Activated CD4-positive, alpha-beta memory T cell treated with anti-CD3 and anti-CD28 coated beads for 36 hours (primary cell): ENCODE results near the gene DCST1. TPM values are rescaled to one million over a fixed set of nuclear protein-coding genes. Genes with fewer than 3 reads are reported as not detected.

Source experiments
- CTCF ChIA-PET: fragments of 350-600 bp; sonication (Branson Sonifier 250); formaldehyde crosslinking; loops from one replicate; lab custom pipeline; 2021; ENCODE audit warnings: antibody characterized with exemption, inconsistent platforms; lab: Charles Lee
- POLR2A ChIA-PET: fragments of 350-600 bp; sonication (Branson Sonifier 250); formaldehyde crosslinking; loops from one replicate; lab custom pipeline; 2021; ENCODE audit warnings: antibody characterized with exemption; lab: Charles Lee
- DNase-seq: peaks from one replicate; pipeline ENCODE4 v3.0.0-alpha.2; 2020
- H3K27ac Mint-ChIP-seq: one replicate; pipeline ENCODE4 v1.8.0; 2021; ENCODE audit warnings: mixed read lengths
- H3K27me3 Mint-ChIP-seq: one replicate; pipeline ENCODE4 v1.8.0; 2021; ENCODE audit warnings: mixed read lengths
- H3K36me3 Mint-ChIP-seq: one replicate; pipeline ENCODE4 v1.8.0; 2021; ENCODE audit warnings: mixed read lengths
- H3K4me1 Mint-ChIP-seq: one replicate; pipeline ENCODE4 v1.8.0; 2021; ENCODE audit warnings: low read depth, mixed read lengths
- H3K4me3 Mint-ChIP-seq: one replicate; pipeline ENCODE4 v1.8.0; 2021; ENCODE audit warnings: mild to moderate bottlenecking, mixed read lengths
- H3K9me3 Mint-ChIP-seq: one replicate; pipeline ENCODE4 v1.8.0; 2021; ENCODE audit warnings: mixed read lengths
- intact Hi-C: fragments of 100-400 bp; cut with micrococcal nuclease; formaldehyde crosslinking; loops from one replicate; pipeline ENCODE4 v1.15.1; 2023
- total RNA-seq, 2 experiments: library from RNA; stranded (reverse); gene quantifications; one replicate each; pipeline ENCODE4 v1.2.3, GENCODE V29; 2021

Gene DCST1
- total RNA-seq, 2 experiments from 2014 or later = 0.14 TPM; not detected in 1

DNA sequence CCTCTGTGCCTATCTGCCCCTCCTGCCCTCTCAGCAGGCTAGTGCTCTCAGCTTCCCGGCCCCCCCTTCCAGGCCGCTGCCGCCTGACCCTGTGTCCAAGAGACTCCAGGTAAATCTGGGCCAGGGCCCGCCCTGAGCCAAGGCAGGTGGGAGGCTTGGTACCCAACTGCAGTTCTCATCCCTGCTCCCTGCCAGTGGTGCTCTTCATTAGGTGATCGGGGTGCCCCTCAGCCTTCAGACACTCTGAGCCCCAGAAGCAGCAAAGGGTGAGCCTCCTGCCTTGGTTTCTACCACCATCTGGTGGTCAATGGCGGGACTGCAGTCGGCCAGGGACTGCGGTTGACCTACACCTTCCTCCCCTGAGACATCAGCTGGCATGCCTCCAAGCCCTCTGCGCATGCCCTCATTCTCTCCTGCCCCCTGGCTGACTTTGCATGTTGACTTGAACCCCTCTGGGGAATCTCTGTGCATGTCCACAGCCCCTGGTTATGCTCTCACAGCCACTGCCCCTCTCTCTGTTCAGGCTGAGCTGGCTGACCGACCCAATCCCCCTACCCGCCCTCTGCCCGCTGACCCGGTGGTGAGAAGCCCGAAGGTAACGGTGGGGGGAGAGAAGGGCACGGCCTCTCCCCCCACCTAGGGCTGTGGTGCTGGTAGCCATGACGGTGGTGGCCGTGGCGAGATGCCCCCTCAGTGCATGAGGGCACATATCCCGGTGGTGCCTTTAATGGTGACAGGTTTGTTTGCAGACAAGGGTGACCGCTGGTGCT lies 27.9 kb downstream of the DCST1 start:
- CTCF ChIA-PET = interaction anchor here (0.5 to 15.8 kb wide), 39 partner anchors 9 to 502 kb away, joined by 3 to 245 read pairs (median 4); partner anchors contain the start of genes ADAM15, FLAD1, KRTCAP2 and PBXIP1
- Mint-ChIP-seq H3K4me3 (no peak overlapping the region), H3K27ac (peak overlapping the region; percentile 34)

DNA sequence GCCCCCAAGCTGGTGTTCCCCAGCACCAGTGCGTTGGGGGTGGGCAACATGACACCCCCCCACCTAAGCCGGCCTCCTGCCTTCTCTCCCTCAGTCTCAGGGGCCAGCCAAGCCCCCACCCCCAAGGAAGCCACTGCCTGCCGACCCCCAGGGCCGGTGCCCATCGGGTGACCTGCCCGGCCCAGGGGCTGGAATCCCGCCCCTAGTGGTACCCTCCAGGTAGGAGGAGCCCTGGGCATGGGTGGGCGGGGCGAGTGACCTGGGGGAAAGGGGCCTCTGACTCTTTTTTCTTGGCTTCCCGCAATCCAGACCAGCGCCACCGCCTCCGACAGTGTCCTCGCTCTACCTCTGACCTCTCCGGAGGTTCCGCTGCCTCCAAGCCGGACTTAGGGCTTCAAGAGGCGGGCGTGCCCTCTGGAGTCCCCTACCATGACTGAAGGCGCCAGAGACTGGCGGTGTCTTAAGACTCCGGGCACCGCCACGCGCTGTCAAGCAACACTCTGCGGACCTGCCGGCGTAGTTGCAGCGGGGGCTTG lies 28.6 kb downstream of the DCST1 start:
- H3K27me3 Mint-ChIP-seq = no peaks in the 10 kb centered on the region
- ChIA-PET POLR2A (interaction anchor here (1.3 to 2.3 kb wide), 3 partner anchors 11 to 23 kb away, joined by 3 to 21 read pairs (median 5); partner anchors contain the start of gene ADAM15), CTCF (interaction anchor here (0.5 to 15.8 kb wide), 43 partner anchors 9 to 502 kb away, joined by 3 to 245 read pairs (median 4); partner anchors contain the start of genes ADAM15, FLAD1, KRTCAP2 and PBXIP1)
- no peak overlapping the region for H3K27ac Mint-ChIP-seq
- peaks cover 12% of the 10 kb centered on the region for H3K36me3 Mint-ChIP-seq
- H3K4me1 Mint-ChIP-seq = peaks cover 29% of the 10 kb centered on the region
- no peak overlapping the region for H3K4me3 Mint-ChIP-seq
- no peak for DNase-seq
- intact Hi-C loops = loop anchor here (5.0 kb wide), 3 partner anchors 80 to 395 kb away; partner anchors contain the start of genes FLAD1 and PMVK
- no peaks in the 10 kb centered on the region for H3K9me3 Mint-ChIP-seq

More for the DNA sequence above, 27.9 kb downstream of the DCST1 start:
- DNase-seq = peak; percentile 96
- H3K27me3 Mint-ChIP-seq = no peaks in the 10 kb centered on the region
- peaks cover 12% of the 10 kb centered on the region for H3K36me3 Mint-ChIP-seq
- intact Hi-C loops = loop anchor here (1.0 to 5.0 kb wide), 5 partner anchors 9 to 394 kb away; partner anchors contain the start of genes FLAD1 and PMVK
- no peaks in the 10 kb centered on the region for H3K9me3 Mint-ChIP-seq
- peaks cover 29% of the 10 kb centered on the region for H3K4me1 Mint-ChIP-seq
- POLR2A ChIA-PET = interaction anchor here (1.3 to 1.4 kb wide), 2 partner anchors 11 to 14 kb away, joined by 3 to 5 read pairs; partner anchors contain the start of gene ADAM15

DNA sequence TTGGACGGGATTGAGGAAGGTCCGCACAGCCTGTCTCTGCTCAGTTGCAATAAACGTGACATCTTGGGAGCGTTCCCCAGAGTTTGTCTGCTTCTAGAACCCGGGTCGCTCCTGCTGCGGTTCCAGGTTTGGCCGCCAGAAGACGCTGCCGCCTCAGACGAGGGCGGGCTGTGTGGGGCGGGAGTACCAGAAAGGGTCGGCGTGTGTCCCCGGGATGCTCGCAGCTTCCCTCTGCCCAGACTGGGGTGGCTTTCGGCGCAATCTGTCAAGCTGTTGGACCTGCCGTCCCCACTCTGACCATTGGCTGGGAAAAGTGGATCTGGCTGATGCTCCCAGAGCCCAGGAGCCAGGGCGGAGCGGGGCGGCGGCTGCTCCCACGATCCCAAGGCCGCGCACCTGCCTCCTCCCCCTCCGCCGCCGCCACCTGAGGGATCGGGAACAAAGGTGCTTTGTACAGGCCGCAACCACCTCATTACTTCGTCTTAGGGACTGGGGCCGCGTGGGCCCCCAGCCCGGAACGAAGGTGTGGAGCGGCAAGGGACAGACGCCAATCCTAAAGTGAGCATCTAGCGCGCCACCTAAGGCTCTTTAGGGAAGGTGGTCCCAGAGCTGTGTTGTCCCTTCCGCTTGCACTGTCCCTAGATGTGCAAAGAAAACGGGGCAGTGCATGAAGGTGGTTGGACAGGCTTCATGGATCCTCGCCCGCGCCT lies 29.2 kb downstream of the DCST1 start:
- DNase-seq = peak; percentile 89
- CTCF ChIA-PET = interaction anchor here (0.7 to 15.8 kb wide), 9 partner anchors 13 to 183 kb away, joined by 3 to 245 read pairs (median 6); partner anchors contain the start of genes ADAM15, KRTCAP2 and PMVK
- peak overlapping the region; percentile 74 for H3K4me3 Mint-ChIP-seq
- H3K4me1 Mint-ChIP-seq = peaks cover 29% of the 10 kb centered on the region
- intact Hi-C loops = loop anchor here (1.0 to 5.0 kb wide), 5 partner anchors 21 to 396 kb away; partner anchors contain the start of genes FLAD1 and PMVK
- H3K27me3 Mint-ChIP-seq = no peaks in the 10 kb centered on the region
- peaks cover 12% of the 10 kb centered on the region for H3K36me3 Mint-ChIP-seq
- H3K27ac Mint-ChIP-seq = no peak overlapping the region
- POLR2A ChIA-PET = interaction anchor here (1.3 to 2.3 kb wide), 3 partner anchors 13 to 126 kb away, joined by 3 to 21 read pairs (median 4); partner anchors contain the start of gene PMVK
- H3K9me3 Mint-ChIP-seq = no peaks in the 10 kb centered on the region

DNA sequence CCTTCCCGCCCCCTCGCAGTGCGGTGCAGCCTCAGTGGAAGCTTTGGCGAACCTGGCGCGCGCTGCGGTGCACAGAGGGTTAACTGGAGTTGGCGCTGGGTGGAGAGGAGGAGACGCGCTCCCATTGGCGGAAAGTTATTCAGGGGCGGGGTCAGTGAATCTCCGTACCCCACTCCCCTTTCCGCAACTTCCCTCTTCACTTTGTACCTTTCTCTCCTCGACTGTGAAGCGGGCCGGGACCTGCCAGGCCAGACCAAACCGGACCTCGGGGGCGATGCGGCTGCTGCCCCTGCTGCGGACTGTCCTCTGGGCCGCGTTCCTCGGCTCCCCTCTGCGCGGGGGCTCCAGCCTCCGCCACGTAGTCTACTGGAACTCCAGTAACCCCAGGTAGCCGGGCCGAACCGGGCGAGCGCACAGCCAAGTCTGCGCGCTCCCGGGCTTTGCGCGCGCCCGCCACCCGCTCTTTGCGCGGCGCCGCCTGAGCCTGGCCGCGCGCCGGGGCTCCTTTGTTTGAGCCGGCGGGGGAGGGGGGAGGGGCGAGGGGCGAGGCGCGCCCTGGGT lies 30.0 kb downstream of the DCST1 start, which contains the start of gene EFNA4:
Gene EFNA4 (plus strand): TSS at position 191 of the 561 bp plus-strand sequence. CDS start 84 bp downstream, at position 275.
- peak within 1 kb of the TSS; percentile 80 for H3K4me3 Mint-ChIP-seq
- CTCF ChIA-PET = interaction anchor here (1.0 to 15.8 kb wide), 8 partner anchors 12 to 127 kb away, joined by 3 to 245 read pairs (median 6); partner anchors contain the start of genes ADAM15, KRTCAP2 and PMVK
- no peaks in the 10 kb centered on the region for H3K27me3 Mint-ChIP-seq
- H3K36me3 Mint-ChIP-seq = peaks cover 9% of the 10 kb centered on the region
- peaks cover 29% of the 10 kb centered on the region for H3K4me1 Mint-ChIP-seq
- POLR2A ChIA-PET = interaction anchor here (1.5 to 2.3 kb wide), 2 partner anchors 21 to 127 kb away, joined by 4 to 21 read pairs; partner anchors contain the start of gene PMVK
- H3K27ac Mint-ChIP-seq = peak within 1 kb of the TSS; percentile 31
- DNase-seq = peak; percentile 89
- intact Hi-C loops = loop anchor here (1.0 to 5.0 kb wide), 5 partner anchors 21 to 396 kb away; partner anchors contain the start of genes FLAD1 and PMVK
- no peaks in the 10 kb centered on the region for H3K9me3 Mint-ChIP-seq

DNA sequence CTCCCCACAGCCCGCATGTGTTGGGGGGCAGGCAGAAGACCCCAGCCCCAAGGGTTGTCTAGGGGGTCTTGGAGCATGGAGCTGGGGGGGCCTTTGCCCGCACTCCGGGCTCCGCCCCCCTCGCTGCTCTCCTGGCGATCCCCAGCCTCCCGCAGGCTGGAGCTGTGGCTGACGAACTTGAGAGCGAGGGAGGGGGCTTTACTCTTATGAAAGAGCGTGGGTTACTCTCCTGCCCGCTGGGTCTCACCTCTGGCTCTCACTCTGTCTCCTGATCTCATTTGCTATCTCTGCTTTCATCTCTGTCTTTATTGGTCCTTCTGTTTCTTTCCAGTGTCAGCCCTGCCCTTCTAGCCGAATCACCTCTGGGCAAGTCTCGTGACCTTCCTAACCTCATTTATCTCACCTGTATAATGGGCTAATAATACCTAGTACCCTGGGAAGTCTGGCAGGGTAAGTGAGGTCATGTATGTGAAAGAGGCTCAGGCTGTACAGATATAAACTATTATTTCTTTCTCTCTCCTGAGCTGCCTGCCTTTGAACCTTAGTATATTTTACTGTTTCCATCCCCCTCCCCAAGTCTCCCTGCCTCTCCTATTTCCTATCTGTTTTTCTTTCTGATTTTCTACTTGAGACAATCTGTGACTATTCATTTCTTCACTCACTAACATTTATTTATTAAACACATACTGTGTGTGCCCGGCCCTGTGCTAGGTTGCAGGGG lies 30.6 kb downstream of the DCST1 start:
- Mint-ChIP-seq H3K27me3 (no peaks in the 10 kb centered on the region), H3K4me3 (peak overlapping the region; percentile 80), H3K36me3 (peaks cover 8% of the 10 kb centered on the region), H3K9me3 (no peaks in the 10 kb centered on the region), H3K4me1 (peaks cover 29% of the 10 kb centered on the region), H3K27ac (peak overlapping the region; percentile 31)
- ChIA-PET CTCF (interaction anchor here (0.7 to 15.8 kb wide), 7 partner anchors 12 to 104 kb away, joined by 3 to 245 read pairs (median 7); partner anchors contain the start of gene ADAM15), POLR2A (interaction anchor here (1.5 to 2.3 kb wide), 2 partner anchors 21 to 128 kb away, joined by 4 to 21 read pairs; partner anchors contain the start of gene PMVK)
- peak; percentile 57 for DNase-seq
- intact Hi-C loops = loop anchor here (5.0 kb wide), 3 partner anchors 82 to 397 kb away; partner anchors contain the start of genes FLAD1 and PMVK

DNA sequence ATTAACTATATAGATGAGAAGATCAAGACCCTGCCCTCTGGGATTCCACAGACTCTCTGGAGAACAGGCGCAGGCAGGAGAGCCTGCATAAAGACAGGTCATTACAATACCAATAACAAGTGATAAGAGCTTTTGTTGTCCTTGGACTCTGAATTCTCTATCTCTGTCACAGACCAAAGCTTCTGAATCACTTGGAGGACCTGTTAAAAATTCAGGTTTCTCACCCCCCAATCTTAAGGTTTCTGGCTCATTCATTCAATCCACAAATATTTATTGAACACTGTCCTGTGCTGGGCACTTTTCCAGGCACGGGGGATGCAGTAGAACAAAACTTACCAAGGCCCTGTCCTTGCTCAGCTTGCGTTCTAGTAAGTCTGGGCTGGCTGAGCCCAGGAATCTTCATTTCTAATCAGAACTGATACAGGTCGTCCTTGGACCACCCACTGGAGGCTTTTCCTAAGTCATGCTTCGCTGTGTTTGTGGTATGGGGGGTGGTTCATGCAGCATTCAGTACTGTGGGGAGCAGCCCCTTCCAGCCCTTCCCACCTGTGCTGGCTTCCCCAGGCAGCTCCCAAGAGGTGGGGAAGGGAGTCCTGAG lies 31.3 kb downstream of the DCST1 start:
- H3K4me1 Mint-ChIP-seq = peaks cover 29% of the 10 kb centered on the region
- CTCF ChIA-PET = interaction anchor here (0.7 to 15.8 kb wide), 6 partner anchors 12 to 103 kb away, joined by 3 to 245 read pairs (median 8); partner anchors contain the start of gene ADAM15
- intact Hi-C loops = loop anchor here (5.0 kb wide), 3 partner anchors 83 to 398 kb away; partner anchors contain the start of genes FLAD1 and PMVK

DNA sequence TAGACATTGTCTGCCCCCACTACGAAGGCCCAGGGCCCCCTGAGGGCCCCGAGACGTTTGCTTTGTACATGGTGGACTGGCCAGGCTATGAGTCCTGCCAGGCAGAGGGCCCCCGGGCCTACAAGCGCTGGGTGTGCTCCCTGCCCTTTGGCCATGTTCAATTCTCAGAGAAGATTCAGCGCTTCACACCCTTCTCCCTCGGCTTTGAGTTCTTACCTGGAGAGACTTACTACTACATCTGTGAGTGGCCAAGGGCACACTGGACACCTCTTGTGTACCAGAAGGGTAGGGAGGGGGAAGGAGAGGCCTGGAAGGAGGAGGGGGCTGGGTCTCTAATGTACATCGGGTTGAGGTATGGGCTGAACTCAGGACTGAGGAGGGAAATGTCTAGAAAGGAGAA lies 33.2 kb downstream of the DCST1 start:
- H3K27ac Mint-ChIP-seq = no peak overlapping the region
- POLR2A ChIA-PET = no interaction called here
- no peaks in the 10 kb centered on the region for H3K27me3 Mint-ChIP-seq

More for the DNA sequence above, 31.3 kb downstream of the DCST1 start:
- H3K4me3 Mint-ChIP-seq = peak overlapping the region; percentile 80
- no peak for DNase-seq
- H3K9me3 Mint-ChIP-seq = no peaks in the 10 kb centered on the region
- H3K36me3 Mint-ChIP-seq = peaks cover 10% of the 10 kb centered on the region
- H3K27ac Mint-ChIP-seq = no peak overlapping the region
- no peaks in the 10 kb centered on the region for H3K27me3 Mint-ChIP-seq
- POLR2A ChIA-PET = no interaction called here

DNA sequence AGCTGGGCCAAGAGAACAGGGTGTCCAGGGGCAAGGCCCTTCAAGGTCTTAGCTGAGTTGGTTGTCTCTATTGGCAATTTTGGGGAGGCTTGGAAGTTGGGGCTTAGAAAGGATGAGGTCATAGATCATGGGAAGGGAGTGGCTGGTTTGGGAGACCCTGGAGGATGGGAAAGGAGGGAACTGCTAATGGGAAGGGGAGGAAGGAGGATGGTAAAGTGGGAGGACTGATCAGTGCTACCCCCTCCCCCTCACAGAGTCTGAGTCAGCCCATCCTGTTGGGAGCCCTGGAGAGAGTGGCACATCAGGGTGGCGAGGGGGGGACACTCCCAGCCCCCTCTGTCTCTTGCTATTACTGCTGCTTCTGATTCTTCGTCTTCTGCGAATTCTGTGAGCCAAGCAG lies 35.0 kb downstream of the DCST1 start:
- Mint-ChIP-seq H3K27me3 (no peaks in the 10 kb centered on the region), H3K4me3 (no peak overlapping the region), H3K36me3 (peaks cover 5% of the 10 kb centered on the region), H3K9me3 (no peaks in the 10 kb centered on the region), H3K4me1 (peaks cover 20% of the 10 kb centered on the region), H3K27ac (no peak overlapping the region)
- CTCF ChIA-PET = interaction anchor here (0.7 kb wide), 1 partner anchor 435 kb away, joined by 3 read pairs; no protein-coding TSS in a partner anchor
- POLR2A ChIA-PET = no interaction called here
- intact Hi-C loops = no loop called here
- DNase-seq = no peak

More for the DNA sequence above, 33.2 kb downstream of the DCST1 start:
- intact Hi-C loops = no loop called here
- Mint-ChIP-seq H3K36me3 (peaks cover 5% of the 10 kb centered on the region), H3K4me1 (peaks cover 30% of the 10 kb centered on the region), H3K4me3 (no peak overlapping the region), H3K9me3 (no peaks in the 10 kb centered on the region)
- DNase-seq = no peak
- CTCF ChIA-PET = interaction anchor here (1.3 to 15.8 kb wide), 5 partner anchors 18 to 106 kb away, joined by 3 to 245 read pairs (median 6); partner anchors contain the start of genes ADAM15 and KRTCAP2

DNA sequence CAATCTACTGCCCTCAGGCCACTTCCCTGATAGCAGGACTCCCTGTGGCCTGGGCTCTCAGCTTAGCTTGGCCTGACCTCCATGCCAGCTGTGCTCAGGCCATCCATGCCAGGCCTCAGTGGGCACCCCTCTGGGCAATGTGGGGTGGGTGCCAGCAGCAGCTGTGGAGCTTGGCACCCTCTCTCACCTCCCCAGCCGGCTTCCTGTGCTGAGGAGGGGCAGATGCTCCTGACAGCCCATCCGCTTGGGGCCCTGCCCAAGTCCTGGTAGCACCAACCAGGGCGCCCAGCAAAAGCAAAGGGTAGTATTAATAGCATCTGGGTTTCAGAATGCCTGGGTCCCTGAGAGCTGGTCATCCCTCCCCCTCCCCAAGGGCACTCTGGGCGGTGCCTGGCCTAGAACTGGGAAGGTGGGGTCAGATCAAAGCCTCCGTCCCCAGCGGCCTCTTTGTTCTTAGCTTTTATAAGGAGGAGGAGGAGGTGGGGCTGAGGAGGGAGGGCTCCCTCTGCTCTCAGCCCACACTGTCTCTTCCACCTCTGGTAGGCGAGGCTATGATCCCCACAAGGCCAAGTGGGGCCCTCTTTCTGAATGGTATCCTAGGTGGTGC lies 36.0 kb downstream of the DCST1 start:
- H3K27me3 Mint-ChIP-seq = no peaks in the 10 kb centered on the region
- intact Hi-C loops = no loop called here
- no peak overlapping the region for H3K4me3 Mint-ChIP-seq
- no peak for DNase-seq
- H3K36me3 Mint-ChIP-seq = peaks cover 5% of the 10 kb centered on the region
- H3K9me3 Mint-ChIP-seq = no peaks in the 10 kb centered on the region
- peaks cover 19% of the 10 kb centered on the region for H3K4me1 Mint-ChIP-seq
- ChIA-PET POLR2A (no interaction called here), CTCF (interaction anchor here (1.1 to 3.6 kb wide), 6 partner anchors 8 to 19 kb away, joined by 3 to 26 read pairs (median 6); partner anchors contain the start of gene ADAM15)
- no peak overlapping the region for H3K27ac Mint-ChIP-seq
